Measurements from ENCODE around the gene DENND5A. TPM values are rescaled to one million over a fixed set of nuclear protein-coding genes. Genes with fewer than 3 reads are reported as not detected.

DENND5A gene
- total and polyA plus RNA-seq, 9 of the 15 experiments (the other 6 are each of a cell fraction or from before 2014, with no cell fraction given): 11.7 to 130 (median 46.3) TPM

DNA sequence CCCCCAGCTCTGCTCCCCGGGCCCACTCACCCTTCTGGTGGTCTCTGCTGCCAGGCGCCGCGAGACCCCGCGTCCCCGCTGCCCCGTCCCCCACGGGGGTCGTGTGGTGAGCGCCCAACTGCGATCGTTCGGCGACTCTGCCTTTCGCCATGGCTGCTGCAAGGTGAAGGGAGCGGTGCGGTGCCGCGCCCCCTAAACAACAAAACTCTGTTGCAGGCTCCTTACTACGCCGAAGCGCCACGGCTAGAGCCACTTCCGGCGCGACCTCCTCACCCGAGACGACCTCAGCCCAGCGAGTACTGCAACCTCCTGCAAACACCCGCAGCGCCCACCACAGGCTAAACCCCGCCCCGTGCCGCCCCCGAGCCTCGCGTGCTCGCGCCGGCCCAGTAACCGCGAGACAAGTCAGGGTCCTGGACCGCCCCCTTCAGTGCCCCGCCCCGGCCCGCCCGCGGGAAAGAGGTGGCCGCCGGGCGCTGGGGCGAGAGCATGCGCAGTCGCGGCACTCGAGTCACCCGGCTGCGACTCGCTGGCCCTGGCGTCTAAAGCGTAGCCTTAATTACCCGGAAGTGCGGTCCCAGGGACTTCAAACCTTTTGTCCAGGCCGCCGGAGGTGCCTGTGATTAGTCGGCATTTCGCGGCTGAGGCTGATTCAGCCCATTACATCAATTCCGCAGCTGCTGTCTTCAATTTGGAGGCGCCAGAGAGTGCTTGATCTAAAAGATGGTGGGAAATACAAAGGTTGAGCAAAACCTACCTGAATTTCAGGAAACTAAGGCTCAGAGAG is 49.3 kb upstream of the DENND5A start, which contains the start of gene TMEM41B (continued):
- TF ChIP-seq BRF1 (IDR thresholded peaks at IDR 0.05; ENCODE audit: borderline replicate concordance, extremely low read depth, insufficient read length) (no peak), HMG20B (CRISPR knock-in tag; IDR thresholded peaks at IDR 0.05) (no peak), ZSCAN32 (CRISPR knock-in tag; IDR thresholded peaks at IDR 0.05) (peak; percentile 45; the same call in 1 of the 2 replicates), ZNF212 (CRISPR knock-in tag; IDR thresholded peaks at IDR 0.05) (0 out of 2 replicates have a peak, but pooled peaks have one; percentile 70), NR3C1 (CRISPR knock-in tag; IDR thresholded peaks at IDR 0.05) (no peak), SAP30 (IDR thresholded peaks at IDR 0.05; ENCODE audit: borderline replicate concordance, insufficient read depth, low read depth, low read length, poor library complexity, severe bottlenecking) (peak; percentile 13), ZNF12 (CRISPR knock-in tag; IDR thresholded peaks at IDR 0.05) (peak; percentile 69; the same call in 1 of the 2 replicates), ZBTB7A (IDR thresholded peaks at IDR 0.05; ENCODE audit: borderline replicate concordance, control insufficient read depth, low read depth, low read length) (peak; percentile 93; the same call in 1 of the 2 replicates), HMGN3 (IDR thresholded peaks at IDR 0.05; ENCODE audit: borderline replicate concordance, extremely low read depth, insufficient read length, low read depth, low read length) (peak; percentile 67), SUPT5H (IDR thresholded peaks at IDR 0.05) (peak; percentile 85), NCOA1 (IDR thresholded peaks at IDR 0.05; ENCODE audit: low read depth) (peak; percentile 41; the same call in 1 of the 2 replicates), ZNF224 (CRISPR knock-in tag; IDR thresholded peaks at IDR 0.05) (no peak), SPI1 (IDR thresholded peaks at IDR 0.05; ENCODE audit: borderline replicate concordance, low read depth, low read length) (peak; percentile 52), GABPA (tag; conservative IDR thresholded peaks at IDR 0.05; ENCODE audit: low read depth) (peak; percentile 96), POLR2AphosphoS2 (IDR thresholded peaks at IDR 0.05; ENCODE audit: low read length) (peak; percentile 76; the same call in 1 of the 2 replicates), DPF2 (IDR thresholded peaks at IDR 0.05) (no peak; the same call in 1 of the 2 replicates), ZFP36 (IDR thresholded peaks at IDR 0.05; ENCODE audit: low read depth, low read length, partially characterized antibody) (peak; percentile 14), TAF7 (tag; IDR thresholded peaks at IDR 0.05) (peak; percentile 92), SAFB (IDR thresholded peaks at IDR 0.05; ENCODE audit: borderline replicate concordance, low read depth, low read length) (peak; percentile 90), CHD2 (IDR thresholded peaks at IDR 0.05; ENCODE audit: low read depth, low read length) (peak; percentile 95), RHOXF2B (CRISPR knock-in tag; conservative IDR thresholded peaks at IDR 0.05) (no peak), SMARCA5 (IDR thresholded peaks at IDR 0.05) (no peak)
- TF ChIP-seq, protein P1, sequence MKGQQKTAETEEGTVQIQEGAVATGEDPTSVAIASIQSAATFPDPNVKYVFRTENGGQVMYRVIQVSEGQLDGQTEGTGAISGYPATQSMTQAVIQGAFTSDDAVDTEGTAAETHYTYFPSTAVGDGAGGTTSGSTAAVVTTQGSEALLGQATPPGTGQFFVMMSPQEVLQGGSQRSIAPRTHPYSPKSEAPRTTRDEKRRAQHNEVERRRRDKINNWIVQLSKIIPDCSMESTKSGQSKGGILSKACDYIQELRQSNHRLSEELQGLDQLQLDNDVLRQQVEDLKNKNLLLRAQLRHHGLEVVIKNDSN (CRISPR knock-in tag; IDR thresholded peaks at IDR 0.05): peak; percentile 17; the same call in 1 of the 2 replicates
- TF ChIP-seq, protein P2, sequence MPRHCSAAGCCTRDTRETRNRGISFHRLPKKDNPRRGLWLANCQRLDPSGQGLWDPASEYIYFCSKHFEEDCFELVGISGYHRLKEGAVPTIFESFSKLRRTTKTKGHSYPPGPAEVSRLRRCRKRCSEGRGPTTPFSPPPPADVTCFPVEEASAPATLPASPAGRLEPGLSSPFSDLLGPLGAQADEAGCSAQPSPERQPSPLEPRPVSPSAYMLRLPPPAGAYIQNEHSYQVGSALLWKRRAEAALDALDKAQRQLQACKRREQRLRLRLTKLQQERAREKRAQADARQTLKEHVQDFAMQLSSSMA (CRISPR knock-in tag; IDR thresholded peaks at IDR 0.05): no peak
- TF ChIP-seq, protein P3, sequence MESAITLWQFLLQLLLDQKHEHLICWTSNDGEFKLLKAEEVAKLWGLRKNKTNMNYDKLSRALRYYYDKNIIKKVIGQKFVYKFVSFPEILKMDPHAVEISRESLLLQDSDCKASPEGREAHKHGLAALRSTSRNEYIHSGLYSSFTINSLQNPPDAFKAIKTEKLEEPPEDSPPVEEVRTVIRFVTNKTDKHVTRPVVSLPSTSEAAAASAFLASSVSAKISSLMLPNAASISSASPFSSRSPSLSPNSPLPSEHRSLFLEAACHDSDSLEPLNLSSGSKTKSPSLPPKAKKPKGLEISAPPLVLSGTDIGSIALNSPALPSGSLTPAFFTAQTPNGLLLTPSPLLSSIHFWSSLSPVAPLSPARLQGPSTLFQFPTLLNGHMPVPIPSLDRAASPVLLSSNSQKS (CRISPR knock-in tag; IDR thresholded peaks at IDR 0.05): no peak
- TF ChIP-seq, protein P4, sequence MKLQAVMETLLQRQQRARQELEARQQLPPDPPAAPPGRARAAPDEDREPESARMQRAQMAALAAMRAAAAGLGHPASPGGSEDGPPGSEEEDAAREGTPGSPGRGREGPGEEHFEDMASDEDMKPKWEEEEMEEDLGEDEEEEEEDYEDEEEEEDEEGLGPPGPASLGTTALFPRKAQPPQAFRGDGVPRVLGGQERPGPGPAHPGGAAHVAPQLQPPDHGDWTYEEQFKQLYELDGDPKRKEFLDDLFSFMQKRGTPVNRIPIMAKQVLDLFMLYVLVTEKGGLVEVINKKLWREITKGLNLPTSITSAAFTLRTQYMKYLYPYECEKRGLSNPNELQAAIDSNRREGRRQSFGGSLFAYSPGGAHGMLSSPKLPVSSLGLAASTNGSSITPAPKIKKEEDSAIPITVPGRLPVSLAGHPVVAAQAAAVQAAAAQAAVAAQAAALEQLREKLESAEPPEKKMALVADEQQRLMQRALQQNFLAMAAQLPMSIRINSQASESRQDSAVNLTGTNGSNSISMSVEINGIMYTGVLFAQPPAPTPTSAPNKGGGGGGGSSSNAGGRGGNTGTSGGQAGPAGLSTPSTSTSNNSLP (IDR thresholded peaks at IDR 0.05; ENCODE audit: borderline replicate concordance, low read depth, low read length): peak; percentile 90
